ENCODE measurements around the gene KIAA1210. TPM values are rescaled to one million over a fixed set of nuclear protein-coding genes. Genes with fewer than 3 reads are reported as not detected.

KIAA1210 gene
- total and polyA plus RNA-seq, 2 of the 8 experiments (the other 6 are each of a cell fraction or from before 2014, with no cell fraction given): 0.02 TPM; not detected in 1

DNA sequence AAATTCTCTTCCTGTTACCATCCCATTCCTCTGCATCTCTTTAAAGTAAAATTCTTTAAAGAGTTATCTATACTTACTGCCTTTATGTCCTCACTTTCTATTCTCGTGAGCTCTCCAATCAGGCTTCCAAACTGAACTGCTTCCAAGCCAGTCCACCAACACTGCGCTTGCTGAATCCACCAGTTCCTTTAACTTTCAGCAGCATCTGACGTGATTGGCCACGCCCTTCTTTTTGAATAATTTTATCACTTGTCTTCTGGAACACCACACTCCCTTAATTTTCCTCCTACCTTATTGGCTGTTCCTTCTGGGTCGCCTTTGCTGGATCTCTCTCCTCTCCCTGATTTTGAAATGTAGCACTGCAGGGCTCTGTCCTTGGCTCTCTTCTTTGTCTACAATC lies at the start of gene KIAA1210 (continued):
- TF ChIP-seq, protein P1, sequence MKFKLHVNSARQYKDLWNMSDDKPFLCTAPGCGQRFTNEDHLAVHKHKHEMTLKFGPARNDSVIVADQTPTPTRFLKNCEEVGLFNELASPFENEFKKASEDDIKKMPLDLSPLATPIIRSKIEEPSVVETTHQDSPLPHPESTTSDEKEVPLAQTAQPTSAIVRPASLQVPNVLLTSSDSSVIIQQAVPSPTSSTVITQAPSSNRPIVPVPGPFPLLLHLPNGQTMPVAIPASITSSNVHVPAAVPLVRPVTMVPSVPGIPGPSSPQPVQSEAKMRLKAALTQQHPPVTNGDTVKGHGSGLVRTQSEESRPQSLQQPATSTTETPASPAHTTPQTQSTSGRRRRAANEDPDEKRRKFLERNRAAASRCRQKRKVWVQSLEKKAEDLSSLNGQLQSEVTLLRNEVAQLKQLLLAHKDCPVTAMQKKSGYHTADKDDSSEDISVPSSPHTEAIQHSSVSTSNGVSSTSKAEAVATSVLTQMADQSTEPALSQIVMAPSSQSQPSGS (IDR thresholded peaks at IDR 0.05; ENCODE audit: low read length): no peak
- TF ChIP-seq MAFK (IDR thresholded peaks at IDR 0.05; ENCODE audit: low read depth, low read length): no peak

Data from H1 (cell line).